ENCODE measurements around the gene CREBL2.

DNA sequence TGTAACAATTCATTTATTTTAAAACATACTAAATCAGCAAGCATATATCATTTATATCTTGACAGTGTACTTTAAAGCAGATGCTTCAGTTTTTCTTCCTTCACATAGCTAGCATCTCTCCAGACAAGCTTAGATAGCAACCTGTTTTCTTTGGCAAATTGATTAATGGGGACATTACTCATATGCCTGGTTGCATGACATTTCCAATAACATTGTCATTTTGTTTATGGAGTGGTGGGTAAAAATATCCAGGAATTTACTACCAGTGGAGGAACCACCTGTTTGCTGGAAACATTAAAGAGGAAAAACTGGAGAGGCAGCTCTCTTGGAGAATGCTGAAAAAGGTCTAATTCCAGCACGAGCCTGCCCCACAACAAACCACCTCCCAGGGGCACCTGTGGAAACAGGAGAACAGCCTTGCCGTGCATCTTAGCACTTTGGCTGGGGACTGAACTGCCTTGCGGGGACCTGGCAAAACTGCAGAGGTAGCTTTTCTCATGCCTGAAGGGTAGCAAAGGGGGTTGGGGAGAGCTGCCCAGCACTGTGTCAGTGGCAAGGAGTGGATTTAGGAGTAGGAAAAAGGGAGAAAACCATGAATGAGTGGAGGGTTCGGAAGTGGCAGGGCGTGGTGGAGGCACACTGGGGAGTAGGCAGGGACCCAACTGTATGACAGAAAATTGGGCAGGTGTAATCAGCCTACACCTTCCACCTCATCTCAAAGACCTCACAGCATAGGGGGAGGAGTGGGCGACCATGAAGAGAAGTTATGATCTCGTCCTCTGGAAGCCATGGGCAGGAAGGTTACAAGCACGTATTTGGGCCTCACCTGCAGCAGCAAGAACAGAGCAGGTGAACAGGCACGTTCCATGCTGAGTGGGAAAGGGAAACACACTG, 11.7 kb upstream of the CREBL2 start:
- TF ChIP-seq, protein P1, sequence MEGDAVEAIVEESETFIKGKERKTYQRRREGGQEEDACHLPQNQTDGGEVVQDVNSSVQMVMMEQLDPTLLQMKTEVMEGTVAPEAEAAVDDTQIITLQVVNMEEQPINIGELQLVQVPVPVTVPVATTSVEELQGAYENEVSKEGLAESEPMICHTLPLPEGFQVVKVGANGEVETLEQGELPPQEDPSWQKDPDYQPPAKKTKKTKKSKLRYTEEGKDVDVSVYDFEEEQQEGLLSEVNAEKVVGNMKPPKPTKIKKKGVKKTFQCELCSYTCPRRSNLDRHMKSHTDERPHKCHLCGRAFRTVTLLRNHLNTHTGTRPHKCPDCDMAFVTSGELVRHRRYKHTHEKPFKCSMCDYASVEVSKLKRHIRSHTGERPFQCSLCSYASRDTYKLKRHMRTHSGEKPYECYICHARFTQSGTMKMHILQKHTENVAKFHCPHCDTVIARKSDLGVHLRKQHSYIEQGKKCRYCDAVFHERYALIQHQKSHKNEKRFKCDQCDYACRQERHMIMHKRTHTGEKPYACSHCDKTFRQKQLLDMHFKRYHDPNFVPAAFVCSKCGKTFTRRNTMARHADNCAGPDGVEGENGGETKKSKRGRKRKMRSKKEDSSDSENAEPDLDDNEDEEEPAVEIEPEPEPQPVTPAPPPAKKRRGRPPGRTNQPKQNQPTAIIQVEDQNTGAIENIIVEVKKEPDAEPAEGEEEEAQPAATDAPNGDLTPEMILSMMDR (conservative IDR thresholded peaks at IDR 0.05; ENCODE audit: low read depth, low read length): no peak
- TF ChIP-seq EZH2 (IDR thresholded peaks at IDR 0.05; ENCODE audit: borderline replicate concordance, low read depth, low read length, poor library complexity, severe bottlenecking): no peak
